K562 (cell line): Measurements from ENCODE around the gene BEST1. TPM values are rescaled to one million over a fixed set of nuclear protein-coding genes. Genes with fewer than 3 reads are reported as not detected.

Source experiments
- BRF1 ChIP-seq: IDR thresholded peaks from 3 replicates; pipeline ENCODE4 v1.6.1; 2011; ENCODE audit warnings: borderline replicate concordance, mild to moderate bottlenecking; ENCODE audit not compliant: insufficient read length; ENCODE audit errors: extremely low read depth
- CBFB ChIP-seq: sonication (generic); formaldehyde crosslinking; IDR thresholded peaks from 2 replicates; pipeline ENCODE4 v1.4.0; 2020; ENCODE audit warnings: mild to moderate bottlenecking, missing genetic modification reagents
- CBX1 ChIP-seq: sonication (generic); IDR thresholded peaks from 2 replicates; pipeline ENCODE4 v1.6.1; 2016; ENCODE audit warnings: antibody characterized with exemption, low read depth, mild to moderate bottlenecking
- CSDE1 ChIP-seq, 2 experiments: fragments of 450-650 bp; IDR thresholded peaks; 2 replicates each; pipeline ENCODE4 v1.6.1; 2016; ENCODE audit warnings: mild to moderate bottlenecking in 1 of 2
- CXXC5 ChIP-seq: fragments of 250-450 bp; sonication (Bioruptor Pico); IDR thresholded peaks from 2 replicates; pipeline ENCODE4 v1.8.0; 2022; ENCODE audit warnings: inconsistent platforms, mild to moderate bottlenecking, moderate library complexity
- E2F8 ChIP-seq: fragments of 450-650 bp; IDR thresholded peaks from 2 replicates; pipeline ENCODE4 v1.7.1; 2018; ENCODE audit warnings: mild to moderate bottlenecking, low read depth; ENCODE audit not compliant: partially characterized antibody
- ELF4 ChIP-seq: fragments of 450-650 bp; formaldehyde crosslinking; IDR thresholded peaks from 2 replicates; pipeline ENCODE4 v1.4.0; 2022; ENCODE audit warnings: missing genetic modification characterization
- GTF2E2 ChIP-seq: fragments of 200-800 bp; sonication (Bioruptor generic); IDR thresholded peaks from 2 replicates; pipeline ENCODE4 v1.6.1; 2016; ENCODE audit warnings: missing genetic modification characterization, missing compliant biosample characterization
- HDAC1 ChIP-seq, 2 experiments: fragments of 450-650 bp; IDR thresholded peaks; 2 replicates each; pipeline ENCODE4 v1.6.1; 2016 to 2017; ENCODE audit warnings: inconsistent platforms in 1 of 2, mild to moderate bottlenecking in 1 of 2, moderate library complexity in 1 of 2
- HNRNPH1 ChIP-seq: fragments of 200-400 bp; formaldehyde crosslinking; optimal IDR thresholded peaks from 2 replicates; pipeline ENCODE3; 2017; ENCODE audit warnings: low read depth, mild to moderate bottlenecking, low read length, moderate library complexity
- KAT8 ChIP-seq: fragments of 450-650 bp; IDR thresholded peaks from 2 replicates; pipeline ENCODE4 v1.6.1; 2016; ENCODE audit warnings: low read depth, mild to moderate bottlenecking
- KDM5B ChIP-seq: fragments of 200-600 bp; sonication (generic); IDR thresholded peaks from 2 replicates; pipeline ENCODE4 v1.6.1; 2012; ENCODE audit warnings: low read depth, mild to moderate bottlenecking, moderate library complexity, low read length, control low read depth, inconsistent platforms; ENCODE audit not compliant: insufficient replicate concordance
- KLF10 ChIP-seq: fragments of 250-450 bp; sonication (Bioruptor Pico); IDR thresholded peaks from 2 replicates; pipeline ENCODE4 v1.6.1; 2021; ENCODE audit warnings: matching md5 sums
- LCOR ChIP-seq: sonication (generic); formaldehyde crosslinking; IDR thresholded peaks from 2 replicates; pipeline ENCODE4 v1.8.0; 2022; ENCODE audit warnings: mild to moderate bottlenecking, missing genetic modification reagents
- MAX ChIP-seq: sonication (generic); formaldehyde crosslinking; IDR thresholded peaks from 2 replicates; pipeline ENCODE4 v1.9.0; 2022; ENCODE audit warnings: mild to moderate bottlenecking, missing genetic modification reagents
- MCM3 ChIP-seq: fragments of 450-650 bp; IDR thresholded peaks from 2 replicates; pipeline ENCODE4 v1.6.1; 2016
- MIER1 ChIP-seq: fragments of 450-650 bp; IDR thresholded peaks from 2 replicates; pipeline ENCODE4 v1.6.1; 2016; ENCODE audit warnings: antibody characterized with exemption, mild to moderate bottlenecking, low read depth
- NCOA4 ChIP-seq: fragments of 450-650 bp; IDR thresholded peaks from 2 replicates; pipeline ENCODE4 v1.6.1; 2018; ENCODE audit warnings: mild to moderate bottlenecking; ENCODE audit not compliant: partially characterized antibody
- RBBP5 ChIP-seq: fragments of 200-600 bp; sonication (generic); IDR thresholded peaks from 2 replicates; pipeline ENCODE4 v1.6.1; 2012; ENCODE audit warnings: borderline replicate concordance, mild to moderate bottlenecking, low read length, control low read depth, inconsistent platforms; ENCODE audit not compliant: insufficient read depth, poor library complexity, severe bottlenecking
- RBM15 ChIP-seq: fragments of 200-400 bp; formaldehyde crosslinking; IDR thresholded peaks from 2 replicates; pipeline ENCODE4 v1.6.1; 2018; ENCODE audit warnings: mild to moderate bottlenecking, low read length, moderate library complexity; ENCODE audit not compliant: insufficient read depth
- SMARCE1 ChIP-seq: fragments of 450-650 bp; IDR thresholded peaks from 2 replicates; pipeline ENCODE4 v1.7.1; 2016; ENCODE audit warnings: mild to moderate bottlenecking
- SRSF1 ChIP-seq: fragments of 200-400 bp; formaldehyde crosslinking; IDR thresholded peaks from 2 replicates; pipeline ENCODE4 v1.6.1; 2017; ENCODE audit warnings: mild to moderate bottlenecking, low read depth, low read length, moderate library complexity
- TFAM ChIP-seq: fragments of 250-450 bp; sonication (Bioruptor Pico); conservative IDR thresholded peaks from 2 replicates; pipeline ENCODE4 v1.5.0; 2021; ENCODE audit warnings: mild to moderate bottlenecking, moderate library complexity
- ZFP1 ChIP-seq: fragments of 450-650 bp; formaldehyde crosslinking; IDR thresholded peaks from 2 replicates; pipeline ENCODE4 v1.4.0; 2020; ENCODE audit warnings: mild to moderate bottlenecking, mixed read lengths
- ZNF197 ChIP-seq: fragments of 200-800 bp; sonication (Bioruptor generic); IDR thresholded peaks from 2 replicates; pipeline ENCODE4 v1.6.1; 2016; ENCODE audit warnings: low read depth, missing genetic modification characterization, missing compliant biosample characterization
- ZNF347 ChIP-seq: fragments of 450-650 bp; formaldehyde crosslinking; IDR thresholded peaks from 2 replicates; pipeline ENCODE4 v1.4.0; 2020; ENCODE audit warnings: low read depth, mild to moderate bottlenecking, moderate library complexity
- ZNF436 ChIP-seq: fragments of 250-450, 450-650 bp; sonication (Bioruptor Pico); formaldehyde crosslinking; IDR thresholded peaks from 2 replicates; pipeline ENCODE4 v1.7.0; 2020; ENCODE audit warnings: mild to moderate bottlenecking
- ZNF785 ChIP-seq: fragments of 250-450 bp; sonication (Bioruptor Pico); IDR thresholded peaks from 2 replicates; pipeline ENCODE4 v1.4.0; 2020; ENCODE audit warnings: mild to moderate bottlenecking
- polyA plus RNA-seq, 8 experiments: library from polyadenylated mRNA; depleted of rRNA in 4 of 8; stranded (reverse) in 5 of 8; unstranded in 3 of 8; fragments of >200 nt; fragmentation: Nextera tagmentation in 2 of 8; fragmentation: Illumina TruSeq in 1 of 8; extraction: Ambion mirVana in 2 of 8; extraction: Trizol in 1 of 8; gene quantifications; 2 replicates each; pipeline versions ENCODE4 v1.2.1 to v1.2.3, GENCODE V29; 2011 to 2014; ENCODE audit warnings: inconsistent platforms in 1 of 8, missing spikeins in 1 of 8
- total RNA-seq, 7 experiments: library from RNA; depleted of rRNA in 6 of 7; stranded (reverse); fragments of >200 nt in 6 of 7; fragmentation: Illumina TruSeq in 2 of 7; extraction: Trizol in 2 of 7; gene quantifications; 2 replicates each; pipeline versions ENCODE4 v1.2.1 to v1.2.3, GENCODE V29; 2011 to 2021; ENCODE audit warnings: low replicate concordance in 1 of 7

Gene BEST1
- total and polyA plus RNA-seq, 9 of the 15 experiments (the other 6 are each of a cell fraction or from before 2014, with no cell fraction given), result 0.07 to 1.3 (median 0.40) TPM

GRCh38 chr11:61969391-61969758 lies 19.2 kb downstream of the BEST1 start (continued):
- TF ChIP-seq RBBP5 (peak; percentile 30), MCM3 (no peak), ZNF436 (CRISPR knock-in tag) (no peak), CBX1 (no peak), MIER1 (0 out of 2 replicates have a peak, but pooled peaks have one; percentile 18), LCOR (CRISPR knock-in tag) (no peak), NCOA4 (no peak), MAX (CRISPR knock-in tag) (no peak), ZNF785 (no peak), E2F8 (no peak), ELF4 (0 out of 2 replicates have a peak, but pooled peaks have one; percentile 9), KLF10 (CRISPR knock-in tag) (no peak), CXXC5 (no peak), TFAM (no peak), CBFB (no peak), SRSF1 (no peak), ZNF347 (no peak), KDM5B (no peak), ZFP1 (CRISPR knock-in tag) (no peak), ZNF197 (CRISPR knock-in tag) (no peak), BRF1 (no peak), GTF2E2 (tag) (no peak), HDAC1 (IDR thresholded peaks at IDR 0.05) (no peak), KAT8 (no peak), CSDE1 (IDR thresholded peaks at IDR 0.05) (no peak), HNRNPH1 (no peak), RBM15 (no peak), SMARCE1 (0 out of 2 replicates have a peak, but pooled peaks have one; percentile 43)
